OCI-M2 (cell line): Measurements from ENCODE around the gene CNR2.
"Not testable (repeated sequence)": the region's sequence is repeated elsewhere in the genome, so short reads cannot be mapped to it uniquely, and the experiment has no call there.

ENCODE experiments used
- DNase-seq: peaks from one replicate; lab custom pipeline; 2025; ENCODE audit not compliant: unreplicated experiment; lab: John Stamatoyannopoulos, UW

The CNR2 gene

DNA sequence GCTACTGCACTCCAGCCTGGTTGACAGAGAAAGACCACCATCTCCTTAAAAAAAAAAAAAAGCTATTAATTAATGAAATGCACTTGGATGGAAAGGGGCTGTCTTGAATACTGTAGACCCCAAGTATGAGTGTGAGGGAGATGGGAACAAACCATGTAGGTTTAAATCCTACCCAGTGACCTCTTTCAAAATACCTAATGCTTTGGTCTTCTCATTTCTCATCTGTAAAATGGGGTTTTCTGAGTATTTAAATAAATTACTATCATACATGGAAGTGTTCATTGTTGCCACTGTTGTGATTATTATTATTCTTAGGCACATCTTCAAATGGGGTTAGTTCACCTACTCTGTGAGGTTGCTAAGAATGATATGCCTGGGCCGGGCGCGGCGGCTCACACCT lies 27.9 kb downstream of the CNR2 start:
- DNase-seq, result no peak

- no peak for DNase-seq
These were observed 30.4 kb downstream of the CNR2 start for GRCh38 chr1:23882746-23883145.

DNA sequence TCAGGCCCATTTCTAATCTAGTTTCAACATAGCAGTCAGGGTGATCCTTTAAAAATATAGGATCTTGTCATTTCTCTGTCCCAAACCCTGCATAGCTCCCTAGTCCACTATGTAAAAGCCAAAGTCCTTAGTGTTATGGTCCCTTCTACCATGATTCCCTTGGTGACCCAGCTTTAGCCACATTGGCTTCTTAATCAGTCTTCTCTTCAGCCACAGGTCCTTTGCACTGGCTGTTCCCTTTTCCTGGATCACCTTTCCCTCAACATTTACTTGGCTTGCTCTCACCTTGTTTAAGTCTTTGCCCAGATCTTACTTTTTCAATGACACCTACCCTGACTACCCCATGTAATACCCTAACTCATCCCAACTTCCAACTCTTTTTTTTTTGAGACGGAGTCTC lies 33.4 kb downstream of the CNR2 start:
- no peak for DNase-seq

DNA sequence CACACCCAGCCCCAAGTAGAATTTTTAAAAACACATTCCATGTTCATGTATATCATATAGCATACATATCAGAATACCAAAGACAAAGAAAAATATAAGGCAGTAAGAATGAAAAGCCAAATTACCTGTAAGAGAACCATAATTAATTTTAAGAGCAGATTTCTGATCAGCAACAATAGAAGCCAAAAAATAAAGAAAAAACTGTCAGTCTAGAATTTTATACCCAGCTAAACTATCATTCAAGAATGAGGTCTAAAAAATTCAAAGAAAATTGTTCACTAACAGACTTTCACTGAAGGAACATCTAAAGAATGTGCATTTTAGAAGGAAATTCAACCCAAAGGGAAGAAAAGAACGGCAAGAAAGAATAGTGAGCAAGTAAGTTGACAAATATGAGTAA lies 34.5 kb downstream of the CNR2 start:
- DNase-seq, result no peak

DNA sequence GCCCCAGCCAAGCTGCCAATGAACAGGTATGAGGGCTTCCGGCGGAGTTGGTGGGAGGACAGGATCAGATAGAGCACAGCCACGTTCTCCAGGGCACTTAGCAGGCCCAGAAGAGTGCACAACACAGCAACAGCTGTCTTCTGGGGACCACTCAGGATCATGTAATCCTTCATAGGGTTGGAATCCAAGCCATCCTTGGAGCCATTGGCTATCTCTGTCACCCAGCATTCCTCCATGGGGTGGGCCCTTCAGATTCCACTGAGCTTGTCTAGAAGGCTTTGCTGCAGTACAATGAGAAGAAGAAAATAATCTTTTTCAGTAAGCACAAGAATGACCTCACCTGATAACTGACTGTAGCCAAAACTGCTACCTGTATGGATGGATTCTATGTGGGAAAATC lies 37.8 kb downstream of the CNR2 start:
- DNase-seq, result no peak

DNA sequence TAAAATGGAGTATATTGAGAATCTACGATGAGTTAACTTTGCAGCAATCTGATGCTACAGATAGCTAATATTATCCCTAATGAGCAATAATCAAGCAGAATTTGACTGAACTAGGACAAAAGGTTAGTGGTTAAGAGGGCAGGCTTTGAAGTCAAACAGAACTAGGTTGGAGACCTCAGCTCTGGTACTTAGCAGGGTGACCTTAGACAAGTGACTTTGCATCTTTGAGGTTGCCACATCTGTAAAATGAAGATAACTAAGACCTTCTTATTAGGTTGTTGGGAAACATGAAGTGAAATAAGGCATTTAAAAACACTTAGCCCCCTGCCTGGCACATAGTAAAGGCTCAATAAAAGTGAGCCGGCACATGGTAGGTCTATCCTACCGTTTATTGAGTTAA lies 40.7 kb downstream of the CNR2 start:
- no peak for DNase-seq

DNA sequence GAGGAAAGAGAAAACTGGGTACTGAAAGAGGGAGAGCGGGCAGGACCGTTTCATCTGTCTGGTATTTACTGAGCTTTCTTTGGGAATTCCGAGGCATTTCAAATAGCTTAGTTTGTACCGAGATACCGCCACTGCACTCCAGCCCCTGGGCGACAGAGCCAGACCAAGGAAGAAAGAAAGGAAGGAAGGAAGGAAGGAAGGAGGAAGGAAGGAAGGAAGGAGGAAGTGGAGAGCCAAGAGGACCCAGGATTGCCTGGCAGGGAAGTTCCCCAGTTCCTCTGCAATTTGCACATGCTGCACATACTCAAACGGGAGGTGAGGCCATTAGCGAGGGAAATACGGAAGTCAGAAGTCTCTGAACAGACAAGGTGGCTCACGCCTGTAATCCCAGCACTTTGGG lies 44.1 kb downstream of the CNR2 start:
- no peak for DNase-seq

DNA sequence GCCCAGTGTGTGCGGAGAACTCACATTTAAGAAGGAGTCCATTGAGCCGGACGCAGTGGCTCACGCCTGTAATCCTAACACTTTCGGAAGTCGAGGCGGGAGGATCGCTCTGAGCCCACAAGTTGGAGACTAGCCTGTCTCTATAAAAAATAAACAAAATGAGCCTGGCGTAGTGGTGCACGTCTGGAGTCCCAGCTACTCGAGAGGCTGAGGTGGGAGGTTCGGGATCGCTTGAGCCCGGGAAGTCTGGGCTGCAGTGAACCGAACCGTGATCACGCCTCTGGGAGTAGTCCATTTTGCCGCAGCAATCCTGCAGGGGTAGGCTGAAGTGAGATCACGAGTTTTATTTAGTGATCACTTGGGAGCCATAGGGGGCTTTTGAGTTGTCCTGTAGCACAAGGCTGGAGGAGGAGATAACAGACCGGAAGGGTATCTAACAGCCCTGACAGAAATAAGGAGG lies 44.6 kb downstream of the CNR2 start:
- DNase-seq, result peak; percentile 90

DNA sequence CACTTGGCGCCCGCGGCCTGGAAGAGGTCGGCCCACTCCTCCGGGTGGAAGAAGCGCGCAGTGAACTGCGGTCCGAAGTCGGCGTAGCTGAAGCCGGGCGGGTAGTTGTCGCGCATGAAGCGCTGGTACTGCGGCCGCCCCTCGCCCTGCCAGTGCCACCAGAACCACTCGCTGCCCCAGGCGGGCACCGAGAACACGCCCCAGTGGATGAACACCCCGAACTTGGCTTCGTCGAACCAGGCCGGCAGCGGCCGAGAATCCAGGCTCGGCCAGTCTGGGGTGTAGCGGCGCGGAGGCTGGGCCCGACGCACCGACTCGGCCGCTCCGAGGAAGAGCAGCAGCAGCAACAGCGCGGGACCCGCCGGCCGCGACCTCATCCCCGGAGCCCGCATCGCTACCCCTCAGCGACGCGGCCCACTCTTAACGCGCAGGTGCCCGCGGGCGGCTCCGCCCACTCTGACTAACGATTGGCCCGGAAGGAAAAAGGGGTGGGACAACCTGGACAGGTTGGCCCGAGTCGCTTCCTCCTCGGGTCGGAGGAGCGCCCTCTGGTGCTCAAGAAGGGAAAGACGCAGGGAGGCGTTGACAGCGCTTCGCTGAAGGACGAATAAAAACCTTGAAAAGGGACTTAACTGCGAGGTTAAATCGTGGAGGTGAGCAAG lies 45.1 kb downstream of the CNR2 start, which contains the start of gene FUCA1:
Gene FUCA1 (minus strand): TSS at position 396 of the 662 bp plus-strand sequence. CDS start 4 bp downstream, at position 392.
- DNase-seq, result peak; percentile 90

DNA sequence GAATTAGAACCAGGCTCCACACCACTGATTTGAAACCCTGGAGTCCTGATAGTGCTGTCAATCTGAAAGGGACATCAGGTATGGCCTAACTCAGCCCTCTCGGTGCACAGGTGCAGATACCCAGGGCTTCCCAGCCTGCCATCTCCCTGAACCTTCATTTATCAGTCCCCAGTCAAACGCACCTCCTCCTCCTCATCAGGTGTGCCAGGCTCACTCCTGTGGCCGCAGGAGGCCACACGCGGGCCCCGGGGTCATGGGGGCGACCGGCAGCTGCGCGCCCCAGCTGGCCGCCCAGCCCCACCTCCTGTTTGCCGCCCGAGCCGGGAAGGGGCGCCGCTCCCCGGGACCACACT lies 45.6 kb downstream of the CNR2 start:
- no peak for DNase-seq

DNA sequence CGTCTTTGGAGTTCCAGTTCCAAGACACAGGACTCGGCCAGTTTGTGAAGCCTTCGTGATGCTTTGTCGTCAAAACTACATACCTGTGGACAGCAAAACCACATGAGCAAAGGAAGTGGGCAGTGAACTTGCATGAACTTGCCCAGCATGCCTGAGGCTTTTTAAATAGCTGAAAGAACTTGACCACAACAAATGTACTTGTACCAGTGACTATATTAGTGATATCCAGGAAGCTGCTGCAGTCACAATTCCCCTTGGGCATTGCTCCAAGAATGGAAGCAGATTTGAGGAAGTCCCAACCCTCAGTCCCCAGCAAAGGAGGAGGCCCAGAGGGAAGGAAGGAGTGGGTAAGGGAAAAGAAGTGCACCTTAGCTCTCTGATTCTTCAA lies 47.6 kb downstream of the CNR2 start:
- DNase-seq, result no peak

- DNase-seq, result no peak
These were observed 48.2 kb downstream of the CNR2 start for GRCh38 chr1:23864801-23865542.

DNA sequence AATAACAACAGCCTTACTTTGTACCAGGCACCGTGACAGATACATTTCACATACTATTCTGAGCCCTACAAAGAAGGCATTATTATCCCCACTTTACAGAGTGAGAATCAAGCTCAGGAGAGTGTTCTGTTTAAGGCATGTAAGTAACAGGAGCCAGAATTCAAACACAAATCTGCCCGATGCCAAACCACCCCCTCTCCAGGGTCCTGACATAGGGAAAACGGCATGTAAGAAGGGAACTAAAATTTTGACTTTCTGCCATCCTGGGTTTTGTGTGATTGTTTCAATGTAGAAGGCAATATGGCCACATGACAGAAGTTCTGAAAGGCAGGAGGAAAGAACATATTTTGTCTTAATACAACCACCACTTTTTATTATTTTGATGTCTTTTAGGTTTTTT lies 50.5 kb downstream of the CNR2 start:
- DNase-seq, result no peak

GRCh38 chr1:23854568-23854967 lies 58.6 kb downstream of the CNR2 start:
- DNase-seq, result no peak

DNA sequence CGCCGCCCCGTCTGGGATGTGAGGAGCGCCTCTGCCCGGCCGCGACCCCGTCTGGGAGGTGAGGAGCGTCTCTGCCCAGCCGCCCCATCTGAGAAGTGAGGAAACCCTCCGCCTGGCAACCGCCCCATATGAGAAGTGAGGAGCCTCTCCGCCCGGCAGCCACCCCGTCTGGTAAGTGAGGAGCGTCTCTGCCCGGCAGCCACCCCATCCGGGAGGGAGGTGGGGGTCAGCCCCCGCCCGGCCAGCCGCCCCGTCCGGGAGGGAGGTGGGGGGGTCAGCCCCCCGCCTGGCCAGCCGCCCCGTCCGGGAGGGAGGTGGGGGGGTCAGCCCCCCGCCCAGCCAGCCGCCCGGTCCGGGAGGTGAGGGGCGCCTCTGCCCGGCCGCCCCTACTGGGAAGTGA lies 60.0 kb downstream of the CNR2 start:
- DNase-seq, result not testable (repeated sequence)

DNA sequence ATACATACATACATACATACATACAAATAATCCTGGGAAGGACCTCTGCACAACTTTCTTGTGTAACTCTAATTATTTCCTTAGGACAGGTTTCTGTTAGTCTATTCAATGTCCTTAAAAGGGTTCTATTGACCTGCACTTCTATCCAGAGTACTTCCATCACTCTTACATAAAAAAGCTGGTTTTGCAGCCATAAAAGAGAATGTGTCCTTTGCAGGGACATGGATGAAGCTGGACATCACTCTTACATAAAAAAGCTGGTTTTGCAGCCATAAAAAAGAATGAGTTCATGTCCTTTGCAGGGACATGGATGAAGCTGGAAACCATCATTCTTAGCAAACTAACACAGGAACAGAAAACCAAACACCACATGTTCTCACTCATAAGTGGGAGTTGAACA lies 61.8 kb downstream of the CNR2 start:
- DNase-seq, result not testable (repeated sequence)

GRCh38 chr1:23848673-23849616 lies 64.2 kb downstream of the CNR2 start:
- DNase-seq, result no peak

- not testable (repeated sequence) for DNase-seq
These were observed 65.6 kb downstream of the CNR2 start for GRCh38 chr1:23847482-23848095.

- no peak for DNase-seq
These were observed 68.0 kb downstream of the CNR2 start for GRCh38 chr1:23845163-23845562.

GRCh38 chr1:23843644-23844043 lies 69.5 kb downstream of the CNR2 start:
- DNase-seq, result no peak

- DNase-seq, result peak; percentile 24
These were observed 74.7 kb downstream of the CNR2 start for GRCh38 chr1:23838401-23838866.
